GM21723 (cell line): ENCODE data around the gene STK4.

Experiments
- ATAC-seq: cut with Tn5 transposase; IDR thresholded peaks from one replicate; pipeline ENCODE4 v1.9.1; 2021; ENCODE audit warnings: mild to moderate bottlenecking, moderate library complexity; ENCODE audit not compliant: unreplicated experiment

Gene STK4

GRCh38 chr20:44952731-44953130 lies 13.6 kb upstream of the STK4 start:
- ATAC-seq = no peak

GRCh38 chr20:44954211-44954610 lies 12.1 kb upstream of the STK4 start:
- no peak for ATAC-seq

GRCh38 chr20:44955270-44955669 lies 11.0 kb upstream of the STK4 start:
- no peak for ATAC-seq

GRCh38 chr20:44956410-44956809 lies 9.9 kb upstream of the STK4 start:
- ATAC-seq = no peak

- no peak for ATAC-seq
These were observed 8.0 kb upstream of the STK4 start for GRCh38 chr20:44958276-44958675.

GRCh38 chr20:44959082-44959637 lies 7.2 kb upstream of the STK4 start:
- no peak for ATAC-seq

- ATAC-seq = peak; percentile 24
These were observed 6.6 kb upstream of the STK4 start for GRCh38 chr20:44959638-44960102.

- ATAC-seq = peak; percentile 90
These were observed 6.0 kb upstream of the STK4 start, which contains the start of gene TOMM34 for GRCh38 chr20:44960103-44960852. TOMM34 (minus strand) TSS chr20:44960397; CDS start chr20:44960333, 64 bp downstream.

GRCh38 chr20:44961011-44961869 lies 5.1 kb upstream of the STK4 start:
- ATAC-seq = no peak

- ATAC-seq = no peak
These were observed 4.4 kb upstream of the STK4 start for GRCh38 chr20:44961870-44962267.

GRCh38 chr20:44962483-44962882 lies 3.8 kb upstream of the STK4 start:
- no peak for ATAC-seq

- no peak for ATAC-seq
These were observed 2.7 kb upstream of the STK4 start for GRCh38 chr20:44963325-44964215.

- no peak for ATAC-seq
These were observed 672 bp upstream of the STK4 start for GRCh38 chr20:44965651-44966029.

GRCh38 chr20:44967207-44967807 lies 995 bp downstream of the STK4 start:
- ATAC-seq = no peak

GRCh38 chr20:44969300-44969894 lies 3.1 kb downstream of the STK4 start:
- ATAC-seq = no peak

GRCh38 chr20:44970243-44970757 lies 4.0 kb downstream of the STK4 start:
- no peak for ATAC-seq

- no peak for ATAC-seq
These were observed 6.7 kb downstream of the STK4 start for GRCh38 chr20:44973053-44973452.

- no peak for ATAC-seq
These were observed 10.4 kb downstream of the STK4 start for GRCh38 chr20:44976698-44977097.

- peak; percentile 88 for ATAC-seq
These were observed 12.8 kb downstream of the STK4 start for GRCh38 chr20:44979090-44979621.
